Adrenal gland (tissue), 12 donors: ENCODE data around the gene MAP3K12. TPM values are rescaled to one million over a fixed set of nuclear protein-coding genes. Genes with fewer than 3 reads are reported as not detected.

Source experiments
- DNase-seq, 7 donors: peaks; one replicate each; pipeline ENCODE4 v3.0.0-alpha.2; 2019 to 2020
- H3K27ac ChIP-seq, 5 donors: fragments of 200-600 bp; sonication (generic) in 4 of 5; 1 replicate in 3 of 5; 2 replicates in 2 of 5; pipeline versions ENCODE4 v1.5.1 to v1.8.0; 2016 to 2020; ENCODE audit warnings: mild to moderate bottlenecking in 1 of 5
- H3K27me3 ChIP-seq: fragments of 200-600 bp; 2 replicates; pipeline ENCODE4 v1.8.0; 2021
- H3K36me3 ChIP-seq, 2 donors: fragments of 200-600 bp; replicated peaks in 1 of 2; 1 replicate in 1 of 2; 2 replicates in 1 of 2; pipeline versions ENCODE4 v1.5.1 to v1.8.0; 2018 to 2022
- H3K4me1 ChIP-seq, 2 donors: fragments of 200-600 bp; replicated peaks in 1 of 2; 1 replicate in 1 of 2; 2 replicates in 1 of 2; pipeline versions ENCODE4 v1.5.1 to v1.8.0; 2018 to 2021
- H3K4me3 ChIP-seq, 4 donors: fragments of 200-600 bp; sonication (generic) in 3 of 4; one replicate each; pipeline ENCODE4 v1.5.1; 2016 to 2018
- H3K9me3 ChIP-seq, 3 donors: fragments of 200-600 bp; sonication (generic) in 1 of 3; replicated peaks in 1 of 3; 1 replicate in 2 of 3; 2 replicates in 1 of 3; pipeline versions ENCODE4 v1.5.1 to v1.8.0; 2016 to 2021
- CTCF ChIP-seq, 6 experiments: fragments of 450-650 bp in 4 of 6; fragments of 200-600 bp in 2 of 6; sonication (generic) in 1 of 6; IDR thresholded peaks; 1 replicate in 5 of 6; 2 replicates in 1 of 6; pipeline versions ENCODE4 v1.5.1 to v1.8.0; 2016 to 2021; ENCODE audit warnings: antibody characterized with exemption in 6 of 6, mild to moderate bottlenecking in 2 of 6, moderate library complexity in 1 of 6
- POLR2A ChIP-seq, 2 donors: fragments of 450-650 bp; IDR thresholded peaks; one replicate each; pipeline ENCODE4 v1.6.1; 2017; ENCODE audit warnings: antibody characterized with exemption in 2 of 2, mild to moderate bottlenecking in 2 of 2, moderate library complexity in 1 of 2
- WGBS, 4 donors: extraction: QIAGEN DNeasy Blood & Tissue Kit in 2 of 4; methylation state at CpG; one replicate each; pipeline versions ENCODE4 v1.1.5 to v1.1.7; 2013 to 2017; 5-methylcytosine and 5-hydroxymethylcytosine counted together
- intact Hi-C, 2 donors: fragments of 100-400 bp; cut with DNase I; formaldehyde crosslinking; loops; one replicate each; pipeline versions ENCODE4 v1.14.1 to v1.15.0; 2022 to 2023
- polyA plus RNA-seq, 3 donors: library from polyadenylated mRNA; stranded (reverse); fragments of 200-250 nt in 2 of 3; fragments of 350-450 nt in 1 of 3; fragmentation: Illumina TruSeq in 1 of 3; extraction: RNeasy Lipid Tissue Mini Kit (QIAGEN cat#74804) in 1 of 3; gene quantifications; one replicate each; pipeline ENCODE4 v1.2.3, GENCODE V29; 2013 to 2014
- total RNA-seq, 9 donors: library from RNA; depleted of rRNA in 4 of 9; stranded (reverse); fragments of >200 nt in 4 of 9; fragments of 120-200 nt in 1 of 9; fragmentation: NEBNext Ultra II Directional in 1 of 9; extraction: Animal tissue kit (Norgen Biotek cat#: 25700) in 1 of 9; gene quantifications; one replicate each; pipeline versions ENCODE4 v1.1.0 to v1.2.4, GENCODE V29; 2013 to 2023
- donor health status: healthy with polysubstance abuse.
- donor health status: Bipolar disorder and iron deficiency.
- donor health status: DM: yes; HTN: yes; CAD: no.
- donor health status: DM: no; HTN: no; CAD: no.
- donor health status: DM: no; HTN: no; CAD: no.
- donor health status: DM: yes; HTN: yes; CAD: no.

MAP3K12 gene
- total and polyA plus RNA-seq, 12 donors = 6.9 to 85.1 (median 16.9) TPM

- DNase-seq = peak; percentile 50 to 86 (median 83)
- peak overlapping the region; percentile 30 to 85 (median 77) for H3K27ac ChIP-seq
Observed at GRCh38 chr12:53538209-53538689, 39.0 kb upstream of the MAP3K12 start.

GRCh38 chr12:53536962-53537361 is 37.7 kb upstream of the MAP3K12 start:
- TF ChIP-seq POLR2A (IDR thresholded peaks at IDR 0.05) (no peak), CTCF (IDR thresholded peaks at IDR 0.05) (no peak)
- Histone ChIP-seq H3K27me3 (no peaks in the 10 kb centered on the region), H3K36me3 (peaks cover 0 to 56% of the 10 kb centered on the region in 2 donors), H3K9me3 (no peaks in the 10 kb centered on the region), H3K27ac (no peak overlapping the region), H3K4me3 (no peak overlapping the region), H3K4me1 (peaks cover 12 to 19% of the 10 kb centered on the region in 2 donors)
- DNase-seq = peak in 1 of 7 donors; percentile 16
- WGBS, 4 donors = 89 to 94% (median 92%) methylated on average over 3 of the region's 3 CpGs
- intact Hi-C loops = no loop called here

More at GRCh38 chr12:53538209-53538689, 39.0 kb upstream of the MAP3K12 start:
- intact Hi-C loops = no loop called here
- TF ChIP-seq POLR2A (IDR thresholded peaks at IDR 0.05) (no peak), CTCF (IDR thresholded peaks at IDR 0.05) (no peak)
- Histone ChIP-seq H3K4me3 (no peak overlapping the region), H3K4me1 (peaks cover 12 to 20% of the 10 kb centered on the region in 2 donors), H3K36me3 (peaks cover 0 to 55% of the 10 kb centered on the region in 2 donors), H3K9me3 (no peaks in the 10 kb centered on the region), H3K27me3 (no peaks in the 10 kb centered on the region)
- WGBS, 4 donors = 3 to 15% (median 8%) methylated on average over 1 of the region's 1 CpG

- H3K27ac ChIP-seq = no peak overlapping the region
- H3K4me3 ChIP-seq = no peak overlapping the region
- intact Hi-C loops = no loop called here
Observed at GRCh38 chr12:53533471-53533870, 34.2 kb upstream of the MAP3K12 start.

More at GRCh38 chr12:53533471-53533870, 34.2 kb upstream of the MAP3K12 start:
- H3K9me3 ChIP-seq = no peaks in the 10 kb centered on the region
- H3K4me1 ChIP-seq = peaks cover 4 to 11% of the 10 kb centered on the region in 2 donors
- 72 to 79% (median 77%) methylated on average over 2 of the region's 2 CpGs for WGBS, 4 donors
- TF ChIP-seq POLR2A (IDR thresholded peaks at IDR 0.05) (no peak), CTCF (IDR thresholded peaks at IDR 0.05) (no peak)
- H3K27me3 ChIP-seq = no peaks in the 10 kb centered on the region
- DNase-seq = no peak
- H3K36me3 ChIP-seq = peaks cover 0 to 82% of the 10 kb centered on the region in 2 donors
